Measurements from ENCODE around the gene ZNF274. TPM values are rescaled to one million over a fixed set of nuclear protein-coding genes. Genes with fewer than 3 reads are reported as not detected.
"Not testable (repeated sequence)": the region's sequence is repeated elsewhere in the genome, so short reads cannot be mapped to it uniquely, and the experiment has no call there.

ZNF274 gene
- total RNA-seq, 1 donor from 2014 or later: 19.6 TPM

DNA sequence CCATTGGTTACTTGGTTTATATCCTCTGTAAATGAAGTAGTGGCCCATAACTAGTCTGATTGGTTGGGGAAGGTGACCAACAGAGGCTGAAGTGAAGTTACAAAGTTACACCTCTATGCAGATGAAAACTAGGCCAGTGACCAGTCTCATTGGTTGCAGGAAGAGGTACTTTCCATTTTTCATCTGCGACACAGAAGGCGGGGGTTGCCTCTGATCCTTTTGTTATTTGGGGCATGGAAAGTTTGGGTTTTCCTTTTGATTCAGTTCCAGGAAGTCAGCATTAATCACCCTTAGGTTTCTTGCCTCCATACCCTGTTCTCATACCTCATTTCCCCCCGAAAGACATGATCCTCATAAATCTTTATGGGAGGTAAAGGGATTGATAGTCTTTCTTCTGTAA is 66.0 kb downstream of the ZNF274 start:
- Histone ChIP-seq H3K36me3 (peaks cover 3 to 100% of the 10 kb centered on the region in 2 donors), H3K4me3 (no peak overlapping the region), H3K4me1 (no peaks in the 10 kb centered on the region), H3K9me3 (peaks cover 96% of the 10 kb centered on the region), H3K27ac (no peak overlapping the region), H3K27me3 (no peaks in the 10 kb centered on the region)
- TF ChIP-seq, protein P1, sequence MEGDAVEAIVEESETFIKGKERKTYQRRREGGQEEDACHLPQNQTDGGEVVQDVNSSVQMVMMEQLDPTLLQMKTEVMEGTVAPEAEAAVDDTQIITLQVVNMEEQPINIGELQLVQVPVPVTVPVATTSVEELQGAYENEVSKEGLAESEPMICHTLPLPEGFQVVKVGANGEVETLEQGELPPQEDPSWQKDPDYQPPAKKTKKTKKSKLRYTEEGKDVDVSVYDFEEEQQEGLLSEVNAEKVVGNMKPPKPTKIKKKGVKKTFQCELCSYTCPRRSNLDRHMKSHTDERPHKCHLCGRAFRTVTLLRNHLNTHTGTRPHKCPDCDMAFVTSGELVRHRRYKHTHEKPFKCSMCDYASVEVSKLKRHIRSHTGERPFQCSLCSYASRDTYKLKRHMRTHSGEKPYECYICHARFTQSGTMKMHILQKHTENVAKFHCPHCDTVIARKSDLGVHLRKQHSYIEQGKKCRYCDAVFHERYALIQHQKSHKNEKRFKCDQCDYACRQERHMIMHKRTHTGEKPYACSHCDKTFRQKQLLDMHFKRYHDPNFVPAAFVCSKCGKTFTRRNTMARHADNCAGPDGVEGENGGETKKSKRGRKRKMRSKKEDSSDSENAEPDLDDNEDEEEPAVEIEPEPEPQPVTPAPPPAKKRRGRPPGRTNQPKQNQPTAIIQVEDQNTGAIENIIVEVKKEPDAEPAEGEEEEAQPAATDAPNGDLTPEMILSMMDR (IDR thresholded peaks at IDR 0.05): no peak
- no peak for TF ChIP-seq POLR2AphosphoS5 (IDR thresholded peaks at IDR 0.05; ENCODE audit: insufficient read depth in 1 of 2, low read depth in 1 of 2)
- intact Hi-C loops (cut with DNase I): no loop called here
- DNase-seq (ENCODE audit: extremely low spot score in 2 of 2): no peak

DNA sequence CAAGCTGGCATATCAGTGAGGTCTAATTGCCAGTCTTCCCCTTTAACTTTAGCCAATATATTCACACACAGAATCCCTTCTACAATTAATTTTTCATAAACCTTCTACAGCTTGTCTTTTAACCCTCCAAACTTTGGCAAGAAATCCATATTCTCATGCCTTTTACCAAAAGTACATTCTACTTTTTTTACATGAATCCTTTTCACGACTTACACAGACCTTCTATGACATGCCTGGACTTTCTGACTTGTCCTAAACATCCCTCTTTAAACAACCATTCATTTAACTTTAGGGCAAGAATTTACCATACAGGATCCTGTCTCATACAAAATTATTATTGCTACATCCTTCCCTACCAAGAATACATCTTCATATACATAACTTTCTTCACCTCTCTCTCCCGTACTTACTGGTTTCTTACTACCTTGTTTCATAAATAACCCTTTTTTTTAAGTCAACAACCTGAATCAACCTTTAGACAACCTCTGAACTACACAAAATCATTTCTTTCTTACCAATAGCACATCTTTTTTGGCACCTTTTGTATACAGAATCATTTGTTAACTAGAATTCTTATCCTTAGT is 69.3 kb downstream of the ZNF274 start:
- Histone ChIP-seq H3K9me3 (peaks cover 95% of the 10 kb centered on the region), H3K4me3 (no peak overlapping the region), H3K4me1 (no peaks in the 10 kb centered on the region), H3K27ac (no peak overlapping the region), H3K36me3 (peaks cover 0 to 100% of the 10 kb centered on the region in 2 donors), H3K27me3 (no peaks in the 10 kb centered on the region)
- DNase-seq (ENCODE audit: extremely low spot score in 2 of 2): no peak
- intact Hi-C loops (cut with DNase I): no loop called here
- TF ChIP-seq, protein P1 (IDR thresholded peaks at IDR 0.05): no peak
- TF ChIP-seq POLR2AphosphoS5 (IDR thresholded peaks at IDR 0.05; ENCODE audit: insufficient read depth in 1 of 2, low read depth in 1 of 2) (no peak), POLR2A (IDR thresholded peaks at IDR 0.05) (no peak)

DNA sequence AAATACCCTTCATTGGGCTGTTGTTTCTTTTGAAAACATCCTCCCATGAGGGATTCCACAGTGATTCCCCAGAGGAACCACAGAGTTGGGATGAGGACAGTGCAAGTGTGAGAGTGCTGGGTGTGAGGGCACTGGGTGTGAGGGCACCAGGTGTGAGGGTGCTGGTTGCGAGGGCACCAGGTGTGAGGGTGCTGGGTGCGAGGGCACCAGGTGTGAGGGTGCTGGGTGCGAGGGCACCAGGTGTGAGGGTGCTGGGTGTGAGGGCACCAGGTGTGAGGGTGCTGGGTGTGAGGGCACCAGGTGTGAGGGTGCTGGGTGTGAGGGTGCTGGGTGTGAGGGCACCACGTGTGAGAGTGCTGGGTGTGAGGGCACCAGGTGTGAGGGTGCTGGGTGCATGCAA is 75.4 kb downstream of the ZNF274 start:
- H3K4me1 ChIP-seq; H3K27me3 ChIP-seq; H3K4me3 ChIP-seq; intact Hi-C loops (cut with DNase I); DNase-seq (ENCODE audit: extremely low spot score in 2 of 2); H3K27ac ChIP-seq: not testable (repeated sequence)
- H3K9me3 ChIP-seq: peaks cover 97% of the 10 kb centered on the region
- H3K36me3 ChIP-seq: peaks cover 0 to 100% of the 10 kb centered on the region in 2 donors

DNA sequence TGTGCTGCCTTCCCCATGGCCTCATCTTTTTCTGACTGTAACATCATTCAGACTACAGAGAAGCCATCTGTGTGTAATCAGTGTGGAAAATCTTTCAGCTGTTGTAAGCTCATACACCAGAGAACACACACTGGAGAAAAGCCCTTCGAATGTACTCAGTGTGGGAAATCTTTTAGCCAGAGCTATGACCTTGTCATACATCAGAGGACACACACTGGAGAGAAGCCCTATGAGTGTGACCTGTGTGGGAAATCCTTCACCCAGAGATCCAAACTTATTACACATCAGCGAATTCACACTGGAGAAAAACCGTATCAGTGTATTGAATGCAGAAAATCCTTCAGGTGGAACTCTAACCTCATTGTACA is 78.7 kb downstream of the ZNF274 start:
- Histone ChIP-seq H3K4me1 (no peaks in the 10 kb centered on the region), H3K4me3 (peak overlapping the region in 1 of 2 donors; percentile 3), H3K9me3 (peaks cover 97% of the 10 kb centered on the region), H3K27ac (no peak overlapping the region), H3K36me3 (peaks cover 0 to 100% of the 10 kb centered on the region in 2 donors), H3K27me3 (no peaks in the 10 kb centered on the region)
- TF ChIP-seq POLR2AphosphoS5 (IDR thresholded peaks at IDR 0.05; ENCODE audit: insufficient read depth in 1 of 2, low read depth in 1 of 2) (no peak), POLR2A (IDR thresholded peaks at IDR 0.05) (no peak)
- TF ChIP-seq, protein P1 (IDR thresholded peaks at IDR 0.05): no peak
- DNase-seq (ENCODE audit: extremely low spot score in 2 of 2): no peak
- intact Hi-C loops (cut with DNase I): loop anchor here (5.0 kb wide), 1 partner anchor 819 kb away; no protein-coding TSS in a partner anchor

DNA sequence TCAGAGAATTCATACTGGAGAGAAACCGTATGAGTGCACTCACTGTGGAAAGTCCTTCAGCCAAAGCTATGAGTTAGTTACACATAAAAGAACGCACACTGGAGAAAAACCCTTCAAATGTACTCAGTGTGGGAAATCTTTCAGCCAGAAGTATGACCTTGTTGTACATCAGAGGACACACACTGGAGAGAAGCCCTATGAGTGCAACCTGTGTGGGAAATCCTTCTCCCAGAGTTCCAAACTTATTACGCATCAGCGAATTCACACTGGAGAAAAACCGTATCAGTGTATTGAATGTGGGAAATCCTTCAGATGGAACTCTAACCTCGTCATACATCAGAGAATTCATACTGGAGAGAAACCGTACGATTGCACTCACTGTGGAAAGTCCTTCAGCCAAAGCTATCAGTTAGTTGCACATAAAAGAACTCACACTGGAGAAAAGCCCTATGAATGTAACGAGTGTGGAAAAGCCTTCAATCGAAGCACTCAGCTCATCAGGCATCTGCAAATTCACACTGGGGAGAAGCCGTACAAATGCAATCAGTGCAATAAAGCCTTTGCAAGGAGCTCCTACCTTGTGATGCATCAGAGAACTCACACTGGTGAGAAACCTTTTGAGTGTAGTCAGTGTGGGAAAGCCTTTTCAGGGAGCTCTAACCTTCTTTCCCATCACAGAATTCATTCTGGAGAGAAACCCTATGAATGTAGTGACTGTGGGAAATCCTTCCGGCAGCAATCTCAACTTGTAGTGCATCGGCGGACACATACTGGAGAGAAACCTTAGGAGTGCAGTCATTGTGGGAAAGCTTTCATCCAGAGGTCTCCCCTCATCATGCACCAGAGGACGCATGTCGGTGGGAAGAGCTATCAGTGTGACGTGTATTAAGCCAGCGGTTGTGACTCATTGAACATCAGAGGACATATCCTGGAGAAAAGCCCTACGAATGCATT is 79.4 kb downstream of the ZNF274 start:
- peaks cover 0 to 99% of the 10 kb centered on the region in 2 donors for H3K36me3 ChIP-seq

More for the DNA sequence above, 79.4 kb downstream of the ZNF274 start:
- Histone ChIP-seq H3K4me1 (no peaks in the 10 kb centered on the region), H3K9me3 (peaks cover 97% of the 10 kb centered on the region), H3K27me3 (no peaks in the 10 kb centered on the region), H3K27ac (no peak overlapping the region), H3K4me3 (peak overlapping the region in 1 of 2 donors; percentile 3)
- DNase-seq (ENCODE audit: extremely low spot score in 2 of 2): no peak
- no peak for TF ChIP-seq POLR2AphosphoS5 (IDR thresholded peaks at IDR 0.05; ENCODE audit: insufficient read depth in 1 of 2, low read depth in 1 of 2)
- TF ChIP-seq, protein P1 (IDR thresholded peaks at IDR 0.05): no peak
- TF ChIP-seq POLR2A (IDR thresholded peaks at IDR 0.05): no peak
- intact Hi-C loops (cut with DNase I): loop anchor here (5.0 kb wide), 1 partner anchor 820 kb away; no protein-coding TSS in a partner anchor

All from vagina (tissue), 2 donors.